Astrocyte of the spinal cord (primary cell): ENCODE data around the gene DLGAP1.

Source experiments
- DNase-seq: peaks from one replicate; pipeline ENCODE4 v3.0.0; 2011; ENCODE audit warnings: low read depth, low spot score
- H3K4me3 ChIP-seq: 2 replicates; pipeline ENCODE4 v1.5.1; 2011; ENCODE audit warnings: low read depth, mild to moderate bottlenecking, low read length, moderate library complexity
- in situ Hi-C: cut with HindIII; loops from 2 replicates; pipeline ENCODE4 v1.10.0; 2017; ENCODE audit warnings: low sequenced_read_pairs
- TF ChIP-seq, protein P1 (sequence below): IDR thresholded peaks from 2 replicates; pipeline ENCODE4 v1.5.1; 2012; ENCODE audit warnings: low read depth, mild to moderate bottlenecking, low read length, inconsistent platforms

DLGAP1 gene

DNA sequence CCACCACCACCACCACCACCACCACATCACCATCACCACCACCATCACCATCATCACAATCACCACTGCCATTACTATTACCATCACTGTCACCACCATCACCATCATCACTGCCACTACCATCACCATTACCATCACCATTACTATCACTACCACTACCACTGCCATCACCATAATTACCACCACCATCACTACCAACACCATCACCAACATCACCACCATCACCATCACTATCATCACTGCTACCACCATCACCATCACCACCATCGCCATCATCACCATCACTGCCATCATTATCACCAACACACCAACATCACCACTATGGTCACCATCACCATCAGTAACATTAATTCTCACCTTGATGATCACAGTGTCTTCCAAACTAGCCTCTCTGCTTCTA lies 713.8 kb downstream of the DLGAP1 start:
- TF ChIP-seq, protein P1, sequence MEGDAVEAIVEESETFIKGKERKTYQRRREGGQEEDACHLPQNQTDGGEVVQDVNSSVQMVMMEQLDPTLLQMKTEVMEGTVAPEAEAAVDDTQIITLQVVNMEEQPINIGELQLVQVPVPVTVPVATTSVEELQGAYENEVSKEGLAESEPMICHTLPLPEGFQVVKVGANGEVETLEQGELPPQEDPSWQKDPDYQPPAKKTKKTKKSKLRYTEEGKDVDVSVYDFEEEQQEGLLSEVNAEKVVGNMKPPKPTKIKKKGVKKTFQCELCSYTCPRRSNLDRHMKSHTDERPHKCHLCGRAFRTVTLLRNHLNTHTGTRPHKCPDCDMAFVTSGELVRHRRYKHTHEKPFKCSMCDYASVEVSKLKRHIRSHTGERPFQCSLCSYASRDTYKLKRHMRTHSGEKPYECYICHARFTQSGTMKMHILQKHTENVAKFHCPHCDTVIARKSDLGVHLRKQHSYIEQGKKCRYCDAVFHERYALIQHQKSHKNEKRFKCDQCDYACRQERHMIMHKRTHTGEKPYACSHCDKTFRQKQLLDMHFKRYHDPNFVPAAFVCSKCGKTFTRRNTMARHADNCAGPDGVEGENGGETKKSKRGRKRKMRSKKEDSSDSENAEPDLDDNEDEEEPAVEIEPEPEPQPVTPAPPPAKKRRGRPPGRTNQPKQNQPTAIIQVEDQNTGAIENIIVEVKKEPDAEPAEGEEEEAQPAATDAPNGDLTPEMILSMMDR: no peak
- in situ Hi-C loops: no loop called here
- H3K4me3 ChIP-seq: no peak overlapping the region
- no peak for DNase-seq

DNA sequence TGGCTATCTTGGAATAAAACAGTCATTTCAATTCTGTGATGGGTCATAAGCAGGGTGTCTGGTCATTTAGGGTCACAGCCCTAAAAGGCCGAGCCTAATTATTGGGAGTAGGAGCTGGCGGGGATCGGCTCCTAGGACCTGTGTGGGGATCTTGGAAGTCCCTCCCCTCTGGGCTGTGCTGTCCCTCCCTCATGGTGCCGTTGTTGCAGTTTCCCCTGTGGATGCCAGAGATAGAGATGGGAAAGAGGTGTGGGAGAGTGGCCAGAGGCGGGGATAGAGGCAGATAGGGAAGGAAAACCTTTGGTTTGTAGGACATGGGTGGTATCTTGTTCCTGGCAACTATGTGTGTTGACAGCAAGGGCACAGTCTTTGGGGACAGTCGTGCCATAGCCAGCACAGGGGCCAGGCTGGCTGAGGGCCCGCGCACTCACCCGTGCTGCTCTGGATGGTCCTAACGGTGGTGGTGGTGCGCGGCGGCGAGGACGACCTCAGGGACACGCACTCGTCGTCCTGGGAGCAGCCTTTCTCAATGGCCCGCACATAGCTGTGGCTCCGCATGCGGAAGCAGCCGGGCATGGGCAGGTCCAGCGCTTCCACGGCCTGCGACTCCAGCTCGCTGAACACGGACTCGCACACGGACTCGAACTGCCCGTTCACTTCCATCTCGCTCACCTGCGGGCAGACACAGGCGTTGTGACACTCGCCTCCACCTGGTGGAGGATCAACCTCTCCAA lies 726.2 kb downstream of the DLGAP1 start:
- H3K4me3 ChIP-seq: no peak overlapping the region
- TF ChIP-seq, protein P1: no peak
- no peak for DNase-seq
- in situ Hi-C loops: no loop called here

DNA sequence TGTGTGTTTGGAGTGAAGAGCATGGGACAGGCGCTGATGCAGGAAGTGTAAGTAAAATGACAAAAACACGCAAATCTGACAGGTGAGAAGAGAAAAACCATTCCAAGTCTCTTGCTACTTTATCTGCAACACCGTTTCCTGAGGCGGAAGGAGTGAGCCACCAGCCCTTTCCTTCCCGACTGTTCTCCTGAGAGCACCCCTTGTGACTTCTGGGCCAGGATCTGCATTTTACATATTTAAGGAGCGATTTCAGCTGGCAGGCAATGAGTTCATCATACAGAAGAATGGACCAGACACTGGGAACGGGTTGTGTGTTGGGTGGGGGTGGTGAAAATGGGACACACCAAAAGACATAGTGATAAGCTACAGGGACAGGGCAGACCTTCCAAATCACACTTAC lies 727.8 kb downstream of the DLGAP1 start:
- no peak overlapping the region for H3K4me3 ChIP-seq
- in situ Hi-C loops: no loop called here
- no peak for DNase-seq
- TF ChIP-seq, protein P1: no peak

DNA sequence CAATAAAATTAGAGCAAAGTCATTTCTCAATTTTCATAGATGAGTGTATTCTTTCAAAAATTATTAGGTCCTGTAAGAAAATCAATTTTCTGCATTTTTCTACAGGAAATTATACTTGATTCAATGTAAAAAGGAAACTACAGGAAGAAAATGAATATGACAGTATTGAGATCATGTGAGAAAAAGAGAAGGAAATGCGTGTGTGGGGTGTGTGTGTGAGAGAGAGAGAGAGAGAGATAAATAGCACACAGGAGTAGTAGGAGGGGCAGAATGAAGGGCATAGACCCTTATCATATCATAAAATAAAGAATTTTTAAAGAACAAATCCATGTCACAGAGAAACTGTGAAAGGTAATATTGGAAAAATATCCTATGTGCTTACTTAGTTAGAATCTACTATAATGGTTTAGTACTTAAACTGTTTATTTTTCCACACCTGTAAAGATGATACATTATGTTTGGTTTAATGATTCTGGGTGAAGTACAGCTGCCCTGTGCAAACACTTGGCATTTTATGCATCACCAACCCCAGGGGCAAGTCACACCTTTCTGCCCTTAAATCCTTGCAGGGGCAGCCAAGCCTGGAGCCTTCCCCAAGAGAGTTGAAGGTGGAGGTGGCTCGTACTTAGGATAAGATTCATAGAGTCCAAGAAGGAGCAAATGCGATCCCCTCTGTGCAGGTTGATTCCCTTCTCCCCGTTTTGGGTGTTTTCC lies 728.7 kb downstream of the DLGAP1 start:
- no peak for DNase-seq
- in situ Hi-C loops: no loop called here
- H3K4me3 ChIP-seq: no peak overlapping the region
- TF ChIP-seq, protein P1: no peak

DNA sequence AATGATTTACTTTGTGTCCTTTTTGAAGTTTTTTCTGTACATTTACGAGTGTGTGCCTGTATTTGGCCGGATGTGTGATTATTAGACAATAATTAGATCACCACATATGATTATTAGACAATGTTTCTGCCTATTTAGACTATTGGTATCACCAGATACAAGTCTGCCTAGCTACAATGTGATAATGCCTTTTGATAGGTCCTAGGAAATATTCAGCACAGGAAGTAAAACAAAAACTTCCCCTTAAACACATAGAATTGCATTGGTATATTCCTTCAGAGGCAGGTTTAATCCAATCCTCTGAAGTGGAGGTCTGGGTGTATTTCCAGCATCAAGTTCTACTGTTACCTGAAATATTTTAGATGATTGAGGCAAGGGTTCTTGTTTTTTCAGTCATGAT lies 730.0 kb downstream of the DLGAP1 start:
- H3K4me3 ChIP-seq: no peak overlapping the region
- DNase-seq: no peak
- TF ChIP-seq, protein P1: no peak
- in situ Hi-C loops: no loop called here

DNA sequence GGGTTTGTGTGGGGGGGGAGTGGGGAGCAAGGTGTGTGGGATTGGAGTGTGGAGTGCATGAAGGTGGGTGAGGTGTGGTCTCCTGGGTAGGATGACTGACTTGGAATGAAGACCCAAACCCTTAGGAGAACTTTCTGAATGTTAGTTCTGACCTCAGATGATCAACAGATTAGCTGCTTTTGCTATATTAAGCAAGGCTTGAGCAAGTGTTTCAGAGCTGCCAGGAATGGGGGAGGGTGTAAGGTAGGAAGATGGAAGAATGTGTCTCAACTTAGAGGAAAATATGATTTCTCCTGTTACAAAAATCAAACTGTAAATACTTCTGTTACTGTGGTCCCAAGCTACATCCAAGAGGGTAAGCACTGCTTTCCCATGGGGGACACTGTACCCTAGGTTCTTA lies 731.6 kb downstream of the DLGAP1 start:
- TF ChIP-seq, protein P1: no peak
- in situ Hi-C loops: no loop called here
- DNase-seq: no peak
- no peak overlapping the region for H3K4me3 ChIP-seq
